Measurements from ENCODE around the gene PRAMEF27.
"Not testable (repeated sequence)": the region's sequence is repeated elsewhere in the genome, so short reads cannot be mapped to it uniquely, and the experiment has no call there.

DNA sequence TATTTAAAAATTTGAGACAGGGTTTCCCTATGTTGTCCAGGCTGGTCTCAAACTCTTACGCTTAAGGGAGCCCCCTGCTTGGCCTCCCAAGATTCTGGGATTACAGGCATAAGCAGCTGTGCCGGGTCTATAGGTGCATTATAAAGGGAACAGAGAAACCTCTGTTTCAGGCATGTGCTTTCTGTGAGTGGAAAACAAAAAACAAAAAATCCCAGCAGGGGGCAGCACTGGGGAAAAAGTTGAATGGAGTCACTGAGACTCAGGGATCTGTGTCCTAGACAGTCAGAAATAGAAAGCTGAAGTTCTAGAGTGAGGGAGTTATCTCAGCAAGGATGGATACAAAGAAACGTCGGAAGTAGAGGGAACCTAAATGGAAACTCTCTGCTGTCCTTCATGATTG lies 50.6 kb downstream of the PRAMEF27 start:
- TF ChIP-seq, protein P1, sequence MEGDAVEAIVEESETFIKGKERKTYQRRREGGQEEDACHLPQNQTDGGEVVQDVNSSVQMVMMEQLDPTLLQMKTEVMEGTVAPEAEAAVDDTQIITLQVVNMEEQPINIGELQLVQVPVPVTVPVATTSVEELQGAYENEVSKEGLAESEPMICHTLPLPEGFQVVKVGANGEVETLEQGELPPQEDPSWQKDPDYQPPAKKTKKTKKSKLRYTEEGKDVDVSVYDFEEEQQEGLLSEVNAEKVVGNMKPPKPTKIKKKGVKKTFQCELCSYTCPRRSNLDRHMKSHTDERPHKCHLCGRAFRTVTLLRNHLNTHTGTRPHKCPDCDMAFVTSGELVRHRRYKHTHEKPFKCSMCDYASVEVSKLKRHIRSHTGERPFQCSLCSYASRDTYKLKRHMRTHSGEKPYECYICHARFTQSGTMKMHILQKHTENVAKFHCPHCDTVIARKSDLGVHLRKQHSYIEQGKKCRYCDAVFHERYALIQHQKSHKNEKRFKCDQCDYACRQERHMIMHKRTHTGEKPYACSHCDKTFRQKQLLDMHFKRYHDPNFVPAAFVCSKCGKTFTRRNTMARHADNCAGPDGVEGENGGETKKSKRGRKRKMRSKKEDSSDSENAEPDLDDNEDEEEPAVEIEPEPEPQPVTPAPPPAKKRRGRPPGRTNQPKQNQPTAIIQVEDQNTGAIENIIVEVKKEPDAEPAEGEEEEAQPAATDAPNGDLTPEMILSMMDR (conservative IDR thresholded peaks at IDR 0.05 in 1 of 2, IDR thresholded peaks at IDR 0.05 in 1 of 2; ENCODE audit: low read depth in 1 of 2, low read length in 2 of 2) = not testable (repeated sequence)
- not testable (repeated sequence) for TF ChIP-seq EZH2 (IDR thresholded peaks at IDR 0.05; ENCODE audit: low read length, missing control alignments)
